Measurements from ENCODE around the gene FAM184A. TPM values are rescaled to one million over a fixed set of nuclear protein-coding genes. Genes with fewer than 3 reads are reported as not detected.
"Not testable (repeated sequence)": the region's sequence is repeated elsewhere in the genome, so short reads cannot be mapped to it uniquely, and the experiment has no call there.

The FAM184A gene
- total and polyA plus RNA-seq, 9 donors = 7.0 to 13.7 (median 11.0) TPM

DNA sequence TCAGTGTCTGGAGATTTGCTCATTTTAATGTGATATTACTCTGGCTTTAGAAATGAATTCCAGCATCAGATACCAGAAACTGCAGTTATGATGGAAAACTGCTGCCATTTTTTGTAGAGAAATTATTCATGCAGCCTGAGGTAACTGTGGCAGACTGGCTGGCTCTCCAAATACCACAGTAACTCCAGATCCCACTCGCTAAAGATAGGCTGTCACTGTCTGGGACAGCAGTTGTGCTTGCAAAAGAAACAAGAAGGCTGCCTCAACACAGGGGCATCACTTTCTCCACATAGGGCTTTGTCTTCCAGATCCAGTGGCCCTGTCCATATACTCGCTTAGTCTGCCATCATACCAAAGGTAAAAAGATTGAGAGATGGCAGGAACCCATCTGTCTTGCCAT is 52.7 kb downstream of the FAM184A start:
- DNase-seq = no peak
- no CpG with 5 or more reads among the region's 2 CpGs for WGBS (ENCODE audit: insufficient coverage)
- H3K9me3 ChIP-seq (replicated peaks; ENCODE audit: control insufficient read depth, low read depth, low read length) = no peaks in the 10 kb centered on the region

DNA sequence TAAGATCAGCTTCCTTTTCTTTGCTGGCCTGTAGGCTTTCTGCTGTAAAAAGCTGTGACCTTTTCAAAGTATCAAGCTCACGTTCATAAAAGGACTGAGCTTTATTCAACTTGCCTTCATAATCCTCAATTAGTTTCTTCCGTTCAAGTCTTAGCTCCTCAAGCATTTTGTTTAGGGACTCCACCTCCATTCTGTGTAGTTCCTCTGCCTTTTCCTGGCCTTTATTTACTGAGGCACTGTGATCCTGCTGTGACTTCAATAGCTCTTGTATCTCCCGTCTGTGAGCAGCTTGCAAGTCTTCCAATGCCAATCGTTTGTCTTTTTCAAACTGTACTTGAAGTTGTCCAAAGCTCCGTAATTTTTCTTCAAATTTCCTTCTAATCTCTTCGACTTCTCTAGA is 54.4 kb downstream of the FAM184A start:
- Histone ChIP-seq H3K4me1 (ENCODE audit: control insufficient read depth, insufficient read depth, low read length) (peaks cover 4% of the 10 kb centered on the region), H3K9me3 (replicated peaks; ENCODE audit: control insufficient read depth, low read depth, low read length) (no peaks in the 10 kb centered on the region), H3K27ac (ENCODE audit: low read length) (no peak overlapping the region), H3K4me3 (ENCODE audit: low read length) (no peak overlapping the region), H3K27me3 (ENCODE audit: control insufficient read depth, insufficient read depth, low read length) (no peaks in the 10 kb centered on the region), H3K36me3 (ENCODE audit: control insufficient read depth, insufficient read depth, low read length) (peaks cover 2% of the 10 kb centered on the region)
- DNase-seq = no peak
- WGBS (ENCODE audit: insufficient coverage) = 58% methylated on average over 5 of the region's 6 CpGs

More for the DNA sequence above, 52.7 kb downstream of the FAM184A start:
- Histone ChIP-seq H3K36me3 (ENCODE audit: control insufficient read depth, insufficient read depth, low read length) (peaks cover 2% of the 10 kb centered on the region), H3K27me3 (ENCODE audit: control insufficient read depth, insufficient read depth, low read length) (no peaks in the 10 kb centered on the region), H3K4me3 (ENCODE audit: low read length) (no peak overlapping the region), H3K27ac (ENCODE audit: low read length) (no peak overlapping the region), H3K4me1 (ENCODE audit: control insufficient read depth, insufficient read depth, low read length) (peaks cover 4% of the 10 kb centered on the region)

DNA sequence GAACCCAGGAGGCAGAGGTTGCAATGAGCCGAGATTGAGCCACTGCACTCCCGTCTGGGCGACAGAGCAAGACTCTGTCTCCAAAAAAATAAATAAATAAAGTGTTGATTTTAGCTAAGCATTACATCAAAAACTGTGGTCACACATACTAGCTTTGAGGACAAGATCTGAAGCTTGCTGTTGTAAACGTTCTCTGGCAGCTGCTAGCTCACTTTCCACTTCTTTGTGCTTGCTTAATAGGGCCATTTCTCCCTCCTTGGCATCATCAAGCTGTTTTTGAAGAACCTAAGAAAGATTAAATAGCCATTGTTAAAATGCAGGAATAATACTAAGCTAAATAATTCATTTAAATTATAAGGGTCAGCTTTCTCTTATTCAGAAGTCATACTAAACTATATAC is 55.7 kb downstream of the FAM184A start:
- WGBS (ENCODE audit: insufficient coverage) = 67% methylated on average over 1 of the region's 4 CpGs
- Histone ChIP-seq H3K36me3 (ENCODE audit: control insufficient read depth, insufficient read depth, low read length) (peaks cover 2% of the 10 kb centered on the region), H3K27ac (ENCODE audit: low read length) (no peak overlapping the region), H3K27me3 (ENCODE audit: control insufficient read depth, insufficient read depth, low read length) (no peaks in the 10 kb centered on the region), H3K4me3 (ENCODE audit: low read length) (no peak overlapping the region), H3K4me1 (ENCODE audit: control insufficient read depth, insufficient read depth, low read length) (peaks cover 2% of the 10 kb centered on the region), H3K9me3 (replicated peaks; ENCODE audit: control insufficient read depth, low read depth, low read length) (no peaks in the 10 kb centered on the region)
- DNase-seq = no peak

DNA sequence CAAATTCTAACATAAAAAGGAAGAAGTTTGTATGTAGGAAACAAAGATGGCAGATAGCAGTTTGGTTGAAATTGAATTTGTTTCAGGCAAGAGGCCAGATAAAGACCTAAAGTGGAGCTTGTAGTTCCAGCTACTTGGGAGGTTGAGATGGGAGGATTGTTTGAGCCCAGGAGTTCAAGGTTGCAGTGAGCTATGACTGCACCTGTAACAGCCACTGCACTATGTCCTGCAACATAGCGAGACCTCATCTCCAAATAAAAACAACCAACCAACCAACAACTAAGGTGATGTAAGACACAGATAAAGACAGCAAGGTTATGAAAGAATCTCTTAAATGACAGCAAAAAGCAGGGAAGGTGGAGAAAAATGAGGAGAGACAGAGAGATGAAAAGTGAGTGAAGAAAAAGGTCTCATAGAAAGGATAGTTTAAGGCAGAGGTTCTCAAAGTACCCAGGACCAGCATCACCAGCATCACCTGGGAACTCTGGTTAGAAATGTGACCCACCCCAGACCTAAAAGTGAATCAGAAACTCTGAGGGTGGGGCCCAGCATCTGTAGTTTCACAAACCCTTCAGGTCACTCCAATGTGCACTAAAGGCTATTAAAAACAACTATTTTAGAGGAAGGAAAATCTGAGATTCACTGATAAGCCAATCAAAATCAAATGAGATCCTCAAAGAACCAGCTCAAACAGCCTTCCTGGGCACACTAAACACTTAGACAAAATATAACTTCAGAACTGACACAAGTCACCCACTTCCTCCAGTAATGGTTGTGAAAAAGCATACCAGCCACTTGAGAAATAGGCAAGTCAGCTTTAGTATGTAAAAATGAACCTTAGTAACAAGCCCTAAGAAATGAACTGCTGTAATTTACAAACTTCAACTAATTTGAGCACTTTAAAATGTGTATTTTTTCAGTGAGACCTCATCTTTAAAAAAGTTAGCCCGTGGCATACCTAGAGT is 57.6 kb downstream of the FAM184A start:
- H3K27me3 ChIP-seq (ENCODE audit: control insufficient read depth, insufficient read depth, low read length) = no peaks in the 10 kb centered on the region
- WGBS (ENCODE audit: insufficient coverage) = no CpG with 5 or more reads among the region's 2 CpGs
- H3K27ac ChIP-seq (ENCODE audit: low read length) = no peak overlapping the region
- DNase-seq = no peak
- H3K4me3 ChIP-seq (ENCODE audit: low read length) = no peak overlapping the region
- no peaks in the 10 kb centered on the region for H3K4me1 ChIP-seq (ENCODE audit: control insufficient read depth, insufficient read depth, low read length)
- no peaks in the 10 kb centered on the region for H3K9me3 ChIP-seq (replicated peaks; ENCODE audit: control insufficient read depth, low read depth, low read length)
- H3K36me3 ChIP-seq (ENCODE audit: control insufficient read depth, insufficient read depth, low read length) = peaks cover 6% of the 10 kb centered on the region

DNA sequence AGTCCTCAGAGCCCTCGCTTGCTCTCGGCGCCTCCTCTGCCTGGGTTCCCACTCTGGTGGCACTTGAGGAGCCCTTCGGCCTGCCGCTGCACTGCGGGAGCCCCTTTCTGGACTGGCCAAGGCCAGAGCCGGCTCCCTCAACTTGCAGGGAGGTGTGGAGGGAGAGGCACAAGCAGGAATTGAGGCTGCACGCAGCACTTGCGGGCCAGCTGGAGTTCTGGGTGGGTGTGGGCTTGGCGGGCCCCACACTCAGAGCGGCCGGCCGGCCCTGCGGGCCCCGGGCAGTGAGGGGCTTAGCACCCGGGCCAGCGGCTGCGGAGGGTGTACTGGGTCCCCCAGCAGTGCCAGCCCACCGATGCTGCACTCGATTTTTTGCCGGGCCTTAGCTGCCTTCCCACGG is 63.3 kb downstream of the FAM184A start:
- H3K27me3 ChIP-seq (ENCODE audit: control insufficient read depth, insufficient read depth, low read length); H3K36me3 ChIP-seq (ENCODE audit: control insufficient read depth, insufficient read depth, low read length); H3K4me1 ChIP-seq (ENCODE audit: control insufficient read depth, insufficient read depth, low read length); H3K27ac ChIP-seq (ENCODE audit: low read length); H3K9me3 ChIP-seq (replicated peaks; ENCODE audit: control insufficient read depth, low read depth, low read length); H3K4me3 ChIP-seq (ENCODE audit: low read length); DNase-seq: not testable (repeated sequence)
- 97% methylated on average over 19 of the region's 22 CpGs for WGBS (ENCODE audit: insufficient coverage)

DNA sequence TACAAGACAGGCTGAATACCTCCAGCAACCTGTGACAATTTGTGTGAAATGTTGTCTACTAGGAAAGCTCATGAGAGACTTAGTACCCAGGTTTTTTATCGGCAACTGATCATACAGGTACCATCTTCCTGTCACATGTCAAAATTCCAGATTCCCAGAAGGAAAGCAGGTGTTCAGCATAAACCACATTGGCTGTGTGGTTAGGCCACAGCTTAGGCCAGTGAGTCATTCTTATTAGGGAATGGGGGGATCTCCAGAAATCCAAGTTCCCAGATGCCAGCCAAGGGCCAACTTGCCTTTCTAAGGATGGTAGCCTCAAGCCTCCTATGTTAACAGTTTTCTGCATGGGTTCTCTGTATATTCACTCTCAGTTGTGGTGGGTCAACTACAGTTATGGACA is 65.9 kb downstream of the FAM184A start:
- no peak for DNase-seq
- Histone ChIP-seq H3K27me3 (ENCODE audit: control insufficient read depth, insufficient read depth, low read length) (no peaks in the 10 kb centered on the region), H3K9me3 (replicated peaks; ENCODE audit: control insufficient read depth, low read depth, low read length) (no peaks in the 10 kb centered on the region), H3K4me1 (ENCODE audit: control insufficient read depth, insufficient read depth, low read length) (no peaks in the 10 kb centered on the region), H3K36me3 (ENCODE audit: control insufficient read depth, insufficient read depth, low read length) (peaks cover 5% of the 10 kb centered on the region), H3K27ac (ENCODE audit: low read length) (no peak overlapping the region), H3K4me3 (ENCODE audit: low read length) (no peak overlapping the region)
- no CpG with 5 or more reads among the region's 1 CpG for WGBS (ENCODE audit: insufficient coverage)

DNA sequence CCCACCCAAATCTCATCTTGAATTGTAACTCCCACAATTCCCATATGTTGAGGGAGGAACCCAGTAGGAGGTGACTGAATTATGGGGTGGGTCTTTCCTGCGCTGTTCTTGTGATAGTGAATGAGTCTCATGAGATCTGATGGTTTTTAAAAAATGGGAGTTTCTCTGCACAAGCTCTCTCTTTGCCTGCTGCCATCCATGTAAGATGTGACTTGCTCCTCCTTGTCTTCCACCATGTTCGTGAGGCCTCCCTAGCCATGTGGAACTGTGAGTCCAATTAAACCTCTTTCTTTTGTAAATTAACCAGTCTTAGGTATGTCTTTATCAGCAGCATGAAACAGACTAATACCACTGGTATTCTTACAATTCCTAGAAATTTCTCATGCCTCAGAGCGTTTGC is 69.2 kb downstream of the FAM184A start:
- not testable (repeated sequence) for H3K4me3 ChIP-seq (ENCODE audit: low read length); H3K9me3 ChIP-seq (replicated peaks; ENCODE audit: control insufficient read depth, low read depth, low read length); H3K27ac ChIP-seq (ENCODE audit: low read length); H3K4me1 ChIP-seq (ENCODE audit: control insufficient read depth, insufficient read depth, low read length); H3K27me3 ChIP-seq (ENCODE audit: control insufficient read depth, insufficient read depth, low read length); H3K36me3 ChIP-seq (ENCODE audit: control insufficient read depth, insufficient read depth, low read length); DNase-seq
- 83% methylated on average over 1 of the region's 3 CpGs for WGBS (ENCODE audit: insufficient coverage)

DNA sequence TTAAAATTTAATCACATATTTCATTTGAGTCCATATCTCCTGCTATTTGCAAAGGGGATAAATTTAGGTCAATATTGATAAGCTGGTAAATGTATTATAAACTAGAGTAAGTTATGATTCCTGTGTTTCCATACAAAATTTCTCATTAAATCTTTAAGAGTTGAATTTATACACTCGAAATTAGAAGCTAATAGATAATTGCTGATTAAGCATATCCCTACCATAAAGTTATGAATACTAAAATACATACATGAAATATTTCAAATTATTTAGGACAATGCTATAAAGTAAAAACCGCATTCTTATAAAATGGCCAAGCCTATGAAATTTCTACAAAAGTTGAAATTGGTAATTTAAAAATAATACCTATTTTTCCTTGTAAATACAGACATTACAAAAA is 71.5 kb downstream of the FAM184A start:
- Histone ChIP-seq H3K4me1 (ENCODE audit: control insufficient read depth, insufficient read depth, low read length) (no peaks in the 10 kb centered on the region), H3K4me3 (ENCODE audit: low read length) (no peak overlapping the region), H3K9me3 (replicated peaks; ENCODE audit: control insufficient read depth, low read depth, low read length) (no peaks in the 10 kb centered on the region), H3K27ac (ENCODE audit: low read length) (no peak overlapping the region), H3K36me3 (ENCODE audit: control insufficient read depth, insufficient read depth, low read length) (peaks cover 4% of the 10 kb centered on the region), H3K27me3 (ENCODE audit: control insufficient read depth, insufficient read depth, low read length) (no peaks in the 10 kb centered on the region)
- WGBS (ENCODE audit: insufficient coverage) = no CpG with 5 or more reads among the region's 2 CpGs
- DNase-seq = no peak

DNA sequence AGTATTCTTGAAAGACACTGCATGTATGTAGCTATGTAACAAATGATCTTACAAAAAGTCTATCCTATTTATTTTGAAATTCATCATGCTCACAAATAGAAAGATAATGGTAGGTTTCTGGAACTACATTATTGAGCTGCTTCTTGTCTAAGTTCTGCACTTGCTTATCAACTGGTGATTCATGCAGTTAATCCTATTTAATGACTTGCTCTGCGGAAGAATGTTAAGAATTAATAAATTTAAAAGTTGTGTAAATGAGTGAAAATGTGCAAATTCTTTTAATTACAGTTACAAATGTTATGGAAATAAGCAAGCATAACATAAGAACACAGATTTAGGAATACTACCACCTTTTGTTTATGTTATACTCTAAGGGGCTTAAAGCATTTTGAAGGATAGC is 76.4 kb downstream of the FAM184A start:
- H3K27me3 ChIP-seq (ENCODE audit: control insufficient read depth, insufficient read depth, low read length) = no peaks in the 10 kb centered on the region
- H3K4me3 ChIP-seq (ENCODE audit: low read length) = no peak overlapping the region
- no peaks in the 10 kb centered on the region for H3K9me3 ChIP-seq (replicated peaks; ENCODE audit: control insufficient read depth, low read depth, low read length)
- WGBS (ENCODE audit: insufficient coverage) = no CpG with 5 or more reads among the region's 1 CpG
- no peak overlapping the region for H3K27ac ChIP-seq (ENCODE audit: low read length)
- no peaks in the 10 kb centered on the region for H3K36me3 ChIP-seq (ENCODE audit: control insufficient read depth, insufficient read depth, low read length)
- no peaks in the 10 kb centered on the region for H3K4me1 ChIP-seq (ENCODE audit: control insufficient read depth, insufficient read depth, low read length)
- no peak for DNase-seq

DNA sequence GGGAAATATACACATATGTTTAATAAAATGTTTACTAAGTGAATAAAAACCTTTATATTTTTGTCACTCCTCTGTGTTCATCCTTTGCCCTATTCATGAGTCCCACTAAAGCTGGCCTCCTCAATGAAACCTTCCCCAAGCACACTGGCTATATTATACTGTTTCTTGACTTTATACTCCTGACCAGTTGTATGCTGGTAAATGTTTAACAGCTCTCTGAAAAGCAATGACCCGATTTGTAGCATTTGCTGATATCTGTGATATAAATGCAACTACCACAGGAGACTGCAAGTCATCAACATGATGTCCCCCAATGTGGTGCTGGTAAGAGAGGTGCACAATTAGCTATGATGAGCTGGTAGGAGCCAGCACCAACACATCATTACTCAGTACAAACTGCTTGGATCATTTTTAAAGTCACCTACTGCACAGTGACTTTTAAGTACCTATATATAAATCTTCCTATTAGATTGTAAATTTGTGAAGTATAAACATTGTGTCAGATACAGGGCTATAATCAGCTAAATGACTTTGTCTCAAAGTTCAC is 78.9 kb downstream of the FAM184A start:
- H3K36me3 ChIP-seq (ENCODE audit: control insufficient read depth, insufficient read depth, low read length) = no peaks in the 10 kb centered on the region
- no peak overlapping the region for H3K4me3 ChIP-seq (ENCODE audit: low read length)
- no peak for DNase-seq
- H3K4me1 ChIP-seq (ENCODE audit: control insufficient read depth, insufficient read depth, low read length) = no peaks in the 10 kb centered on the region
- no CpG with 5 or more reads among the region's 1 CpG for WGBS (ENCODE audit: insufficient coverage)
- no peaks in the 10 kb centered on the region for H3K27me3 ChIP-seq (ENCODE audit: control insufficient read depth, insufficient read depth, low read length)
- H3K27ac ChIP-seq (ENCODE audit: low read length) = no peak overlapping the region
- no peaks in the 10 kb centered on the region for H3K9me3 ChIP-seq (replicated peaks; ENCODE audit: control insufficient read depth, low read depth, low read length)

Data from muscle of leg (tissue), 11 donors.